GM12878 (cell line): ENCODE data around the gene AGR3. TPM values are rescaled to one million over a fixed set of nuclear protein-coding genes. Genes with fewer than 3 reads are reported as not detected.

Source experiments
- ATAC-seq: fragments of 200-7000 bp; cut with Tn5 transposase; 3 replicates; pipeline ENCODE4 v1.9.1; 2020; ENCODE audit warnings: mild to moderate bottlenecking, moderate library complexity
- BruUV-seq: library from RNA; stranded (reverse); fragments of 400-500 nt; replicated peaks from 2 replicates; lab custom pipeline; 2021; lab: Mats Ljungman, UMichigan
- CTCF ChIA-PET: fragments of 300-600 bp; sonication (Branson Sonifier 250); formaldehyde crosslinking; extraction: SDS; loops from one replicate; lab custom pipeline; 2021; ENCODE audit warnings: inconsistent platforms; lab: Yijun Ruan, JAX
- POLR2A ChIA-PET: fragments of 350-600 bp; formaldehyde crosslinking; extraction: SDS; loops from one replicate; lab custom pipeline; 2021; ENCODE audit warnings: inconsistent platforms; lab: Charles Lee
- RAD21 ChIA-PET: fragments of 300-600 bp; sonication (Branson Sonifier 250); formaldehyde crosslinking; loops from one replicate; lab custom pipeline; 2023; ENCODE audit warnings: antibody characterized with exemption; ENCODE audit not compliant: unreplicated experiment; lab: Charles Lee
- SMC1A ChIA-PET: fragments of 300-600 bp; sonication (Branson Sonifier 250); formaldehyde crosslinking; loops from one replicate; lab custom pipeline; 2023; ENCODE audit not compliant: unreplicated experiment, uncharacterized antibody; lab: Charles Lee
- DNase-seq: peaks from one replicate; pipeline ENCODE4 v3.0.0-alpha.2; 2011; ENCODE audit warnings: low read depth, low spot score
- FAIRE-seq: peaks from 3 replicates; lab custom pipeline; 2011; peaks lifted over from hg19 to GRCh38; lab: Jason Lieb, UNC
- H2AFZ ChIP-seq: 2 replicates; pipeline ENCODE4 v1.6.0; 2011; ENCODE audit warnings: low read depth, low read length, control low read depth; ENCODE audit not compliant: control insufficient read depth
- H3K27ac ChIP-seq: 2 replicates; pipeline ENCODE4 v1.5.1; 2011; ENCODE audit warnings: control low read depth; ENCODE audit not compliant: control insufficient read depth, insufficient read depth
- H3K27me3 ChIP-seq, 2 experiments: replicated peaks in 1 of 2; 2 replicates each; pipeline versions ENCODE4 v1.6.0 to v1.6.1; 2011; ENCODE audit warnings: low read length in 1 of 2; ENCODE audit not compliant: control insufficient read depth in 2 of 2, insufficient read depth in 2 of 2
- H3K36me3 ChIP-seq, 2 experiments: 2 replicates each; pipeline ENCODE4 v1.5.1; 2011; ENCODE audit warnings: low read length in 1 of 2; ENCODE audit not compliant: control insufficient read depth in 2 of 2, insufficient read depth in 2 of 2
- H3K4me1 ChIP-seq: 2 replicates; pipeline ENCODE4 v1.6.1; 2011; ENCODE audit warnings: mild to moderate bottlenecking, low read length, moderate library complexity, mixed read lengths; ENCODE audit not compliant: control insufficient read depth, insufficient read depth
- H3K4me2 ChIP-seq: 2 replicates; pipeline ENCODE4 v1.6.0; 2011; ENCODE audit warnings: control low read depth; ENCODE audit not compliant: control insufficient read depth, insufficient read depth
- H3K4me3 ChIP-seq: fragments of 200-600 bp; sonication (generic); 2 replicates; pipeline ENCODE4 v1.5.1; 2016
- H3K79me2 ChIP-seq: 2 replicates; pipeline ENCODE4 v1.6.0; 2011; ENCODE audit warnings: low read length; ENCODE audit not compliant: control insufficient read depth, insufficient read depth
- H3K9ac ChIP-seq: 2 replicates; pipeline ENCODE4 v1.8.0; 2011; ENCODE audit warnings: low read length, control low read depth, mixed read lengths; ENCODE audit not compliant: control insufficient read depth, insufficient read depth
- H3K9me3 ChIP-seq: replicated peaks from 3 replicates; pipeline ENCODE4 v1.5.1; 2011; ENCODE audit warnings: mild to moderate bottlenecking, low read length; ENCODE audit not compliant: control insufficient read depth, insufficient read depth
- H4K20me1 ChIP-seq: 2 replicates; pipeline ENCODE4 v1.6.0; 2011; ENCODE audit not compliant: control insufficient read depth, insufficient read depth
- BMI1 ChIP-seq: fragments of 450-650 bp; IDR thresholded peaks from 2 replicates; pipeline ENCODE4 v1.6.1; 2016; ENCODE audit warnings: mild to moderate bottlenecking, moderate library complexity, borderline replicate concordance
- E2F4 ChIP-seq: IDR thresholded peaks from 2 replicates; pipeline ENCODE4 v1.6.1; 2012; ENCODE audit warnings: low read depth, low read length, improper control_type of control experiment
- FOS ChIP-seq: IDR thresholded peaks from 3 replicates; pipeline ENCODE4 v1.6.1; 2011; ENCODE audit warnings: borderline replicate concordance; ENCODE audit not compliant: insufficient read length; ENCODE audit errors: extremely low read depth
- GATAD2B ChIP-seq: fragments of 450-650 bp; conservative IDR thresholded peaks from 2 replicates; pipeline ENCODE4 v1.6.1; 2017; ENCODE audit warnings: low read depth, mild to moderate bottlenecking, moderate library complexity
- HSF1 ChIP-seq: fragments of 150-350 bp; IDR thresholded peaks from 2 replicates; pipeline ENCODE4 v1.6.1; 2014; ENCODE audit warnings: mild to moderate bottlenecking, low read depth, low read length
- JUNB ChIP-seq: IDR thresholded peaks from 2 replicates; pipeline ENCODE4 v1.6.1; 2016; ENCODE audit warnings: antibody characterized with exemption, mild to moderate bottlenecking
- KLF5 ChIP-seq: fragments of 450-650 bp; IDR thresholded peaks from 2 replicates; pipeline ENCODE4 v1.6.1; 2014; ENCODE audit warnings: mild to moderate bottlenecking; ENCODE audit not compliant: partially characterized antibody
- MYB ChIP-seq: fragments of 150-350 bp; IDR thresholded peaks from 2 replicates; pipeline ENCODE4 v1.6.1; 2014; ENCODE audit warnings: mild to moderate bottlenecking, low read depth, low read length, borderline replicate concordance
- NFXL1 ChIP-seq: fragments of 450-650 bp; IDR thresholded peaks from 2 replicates; pipeline ENCODE4 v1.6.1; 2017; ENCODE audit warnings: antibody characterized with exemption, mild to moderate bottlenecking, borderline replicate concordance
- RFX5 ChIP-seq: IDR thresholded peaks from 2 replicates; pipeline ENCODE4 v1.6.1; 2011; ENCODE audit warnings: low read depth, low read length, improper control_type of control experiment
- SP1 ChIP-seq: IDR thresholded peaks from one replicate; pipeline ENCODE4 v1.6.1; 2011; ENCODE audit warnings: low read depth, low read length
- SPI1 ChIP-seq: IDR thresholded peaks from 2 replicates; pipeline ENCODE4 v1.6.1; 2011; ENCODE audit warnings: low read depth, mild to moderate bottlenecking, low read length, moderate library complexity, borderline replicate concordance; ENCODE audit not compliant: insufficient read depth
- SUZ12 ChIP-seq: fragments of 200-600 bp; sonication (generic); IDR thresholded peaks from one replicate; pipeline ENCODE4 v1.6.1; 2018; ENCODE audit warnings: antibody characterized with exemption, mild to moderate bottlenecking; ENCODE audit not compliant: unreplicated experiment
- TCF7 ChIP-seq: IDR thresholded peaks from 2 replicates; pipeline ENCODE4 v1.6.1; 2014; ENCODE audit warnings: antibody characterized with exemption, borderline replicate concordance
- YY1 ChIP-seq: IDR thresholded peaks from 2 replicates; pipeline ENCODE4 v1.6.1; 2011; ENCODE audit warnings: low read depth, mild to moderate bottlenecking, low read length
- WGBS: methylation state at CpG from one replicate; pipeline ENCODE4 v1.1.6; 2016; ENCODE audit warnings: low lambda C conversion rate; ENCODE audit not compliant: insufficient replicate concordance, insufficient coverage; ENCODE audit errors: missing lambda C conversion rate; 5-methylcytosine and 5-hydroxymethylcytosine counted together
- in situ Hi-C: fragments of 300-500 bp; cut with MboI; formaldehyde crosslinking; loops from 9 replicates; pipeline ENCODE4 v1.14.3; 2018; ENCODE audit warnings: mixed read lengths
- intact Hi-C: fragments of 100-400 bp; cut with micrococcal nuclease; formaldehyde crosslinking; loops from one replicate; pipeline ENCODE4 v1.14.2; 2022; ENCODE audit not compliant: unreplicated experiment
- polyA plus RNA-seq, 11 experiments: library from polyadenylated mRNA; depleted of rRNA in 4 of 11; unstranded in 6 of 11; stranded (reverse) in 5 of 11; fragments of >200 nt; fragmentation: Nextera tagmentation in 4 of 11; fragmentation: Illumina TruSeq in 1 of 11; extraction: Ambion mirVana in 4 of 11; extraction: Trizol in 1 of 11; gene quantifications; 1 replicate in 1 of 11; 2 replicates in 10 of 11; pipeline versions ENCODE4 v1.2.1 to v1.2.3, GENCODE V29; 2011 to 2016; ENCODE audit warnings: inconsistent platforms in 2 of 11, missing spikeins in 2 of 11, low read depth in 1 of 11
- total RNA-seq, 4 experiments: library from RNA; depleted of rRNA in 3 of 4; stranded (reverse); fragments of >200 nt in 3 of 4; fragmentation: Illumina TruSeq in 1 of 4; extraction: Trizol in 1 of 4; gene quantifications; 2 replicates each; pipeline versions ENCODE4 v1.2.1 to v1.2.3, GENCODE V29; 2013 to 2021

AGR3 gene
- total and polyA plus RNA-seq, 10 of the 15 experiments (the other 5 are each of a cell fraction or from before 2014, with no cell fraction given) = not detected

- no peak overlapping the region for H3K4me3 ChIP-seq
- no peaks in the 10 kb centered on the region for H3K9me3 ChIP-seq
- H3K4me1 ChIP-seq = no peaks in the 10 kb centered on the region
- CTCF ChIA-PET = interaction anchor here (1.6 kb wide), 1 partner anchor 10 kb away, joined by 8 read pairs; no protein-coding TSS in a partner anchor
- H3K79me2 ChIP-seq = no peaks in the 10 kb centered on the region
- intact Hi-C loops = no loop called here
- no peaks in the 10 kb centered on the region for H3K27me3 ChIP-seq
- no TSS peak for BruUV-seq
- no peaks in the 10 kb centered on the region for H3K36me3 ChIP-seq
- H3K4me2 ChIP-seq = no peak overlapping the region
- RAD21 ChIA-PET = no interaction called here
- in situ Hi-C loops = no loop called here
- no peak overlapping the region for H3K27ac ChIP-seq
- FAIRE-seq = no peak
- no peak for ATAC-seq
- no peak overlapping the region for H2AFZ ChIP-seq
- 12% methylated on average over 3 of the region's 3 CpGs for WGBS
- no peaks in the 10 kb centered on the region for H4K20me1 ChIP-seq
- SMC1A ChIA-PET = interaction anchor here (1.6 kb wide), 1 partner anchor 12 kb away, joined by 3 read pairs; no protein-coding TSS in a partner anchor
- DNase-seq = no peak
- H3K9ac ChIP-seq = no peak overlapping the region
- POLR2A ChIA-PET = no interaction called here
- TF ChIP-seq SPI1 (no peak), RFX5 (no peak), FOS (no peak)
Observed at GRCh38 chr7:16908561-16908960, 26.8 kb upstream of the AGR3 start.

- TF ChIP-seq SP1 (no peak), JUNB (no peak), BMI1 (no peak), KLF5 (no peak), MYB (no peak), E2F4 (no peak), YY1 (no peak), SPI1 (no peak), SUZ12 (no peak), NFXL1 (no peak), HSF1 (no peak), GATAD2B (no peak), TCF7 (no peak)
- H2AFZ ChIP-seq = no peak overlapping the region
- H3K36me3 ChIP-seq = no peaks in the 10 kb centered on the region
- H3K27ac ChIP-seq = no peak overlapping the region
- no peaks in the 10 kb centered on the region for H3K27me3 ChIP-seq
- no TSS peak for BruUV-seq
- intact Hi-C loops = no loop called here
- H3K9me3 ChIP-seq = no peaks in the 10 kb centered on the region
- H3K4me2 ChIP-seq = no peak overlapping the region
- ChIA-PET CTCF (interaction anchor here (0.9 to 1.2 kb wide), 4 partner anchors 13 to 17 kb away, joined by 3 to 4 read pairs (median 3); no protein-coding TSS in a partner anchor), SMC1A (no interaction called here), POLR2A (no interaction called here), RAD21 (no interaction called here)
- no peak for ATAC-seq
- H3K4me1 ChIP-seq = no peaks in the 10 kb centered on the region
- H3K9ac ChIP-seq = no peak overlapping the region
- no peaks in the 10 kb centered on the region for H3K79me2 ChIP-seq
- H4K20me1 ChIP-seq = no peaks in the 10 kb centered on the region
- H3K4me3 ChIP-seq = no peak overlapping the region
- WGBS = 28% methylated on average over 5 of the region's 5 CpGs
- DNase-seq = no peak
- in situ Hi-C loops = no loop called here
- FAIRE-seq = no peak
Observed at GRCh38 chr7:16905300-16906044, 23.7 kb upstream of the AGR3 start.
